Subcutaneous abdominal adipose tissue (tissue), 5 donors: ENCODE results near the gene KRTAP5-6.

Experiments
- H3K27ac ChIP-seq: one replicate; pipeline ENCODE4 v1.7.0; 2013; ENCODE audit warnings: low read depth, mild to moderate bottlenecking, inconsistent platforms, low read length, moderate library complexity
- H3K27me3 ChIP-seq, 5 donors: one replicate each; pipeline ENCODE4 v1.7.0; 2013; ENCODE audit warnings: low read length in 5 of 5, inconsistent platforms in 1 of 5; ENCODE audit not compliant: control insufficient read depth in 5 of 5, insufficient read depth in 4 of 5
- H3K36me3 ChIP-seq, 5 donors: one replicate each; pipeline ENCODE4 v1.7.0; 2013; ENCODE audit warnings: low read length in 5 of 5; ENCODE audit not compliant: control insufficient read depth in 5 of 5, insufficient read depth in 5 of 5
- H3K4me1 ChIP-seq, 5 donors: one replicate each; pipeline ENCODE4 v1.7.0; 2013; ENCODE audit warnings: low read length in 5 of 5, mild to moderate bottlenecking in 3 of 5, moderate library complexity in 1 of 5; ENCODE audit not compliant: control insufficient read depth in 5 of 5, insufficient read depth in 5 of 5
- H3K4me3 ChIP-seq, 5 donors: one replicate each; pipeline ENCODE4 v1.7.0; 2013; ENCODE audit warnings: low read length in 5 of 5, low read depth in 1 of 5
- H3K9ac ChIP-seq, 5 donors: one replicate each; pipeline ENCODE4 v1.7.0; 2013; ENCODE audit warnings: low read length in 5 of 5, mild to moderate bottlenecking in 4 of 5, moderate library complexity in 3 of 5
- H3K9me3 ChIP-seq, 5 donors: one replicate each; pipeline ENCODE4 v1.7.0; 2013; ENCODE audit warnings: low read length in 5 of 5; ENCODE audit not compliant: control insufficient read depth in 5 of 5
- donor health status: healthy.
- donor health status: healthy.
- donor health status: healthy.
- donor health status: healthy.
- donor health status: healthy.

The KRTAP5-6 gene

DNA sequence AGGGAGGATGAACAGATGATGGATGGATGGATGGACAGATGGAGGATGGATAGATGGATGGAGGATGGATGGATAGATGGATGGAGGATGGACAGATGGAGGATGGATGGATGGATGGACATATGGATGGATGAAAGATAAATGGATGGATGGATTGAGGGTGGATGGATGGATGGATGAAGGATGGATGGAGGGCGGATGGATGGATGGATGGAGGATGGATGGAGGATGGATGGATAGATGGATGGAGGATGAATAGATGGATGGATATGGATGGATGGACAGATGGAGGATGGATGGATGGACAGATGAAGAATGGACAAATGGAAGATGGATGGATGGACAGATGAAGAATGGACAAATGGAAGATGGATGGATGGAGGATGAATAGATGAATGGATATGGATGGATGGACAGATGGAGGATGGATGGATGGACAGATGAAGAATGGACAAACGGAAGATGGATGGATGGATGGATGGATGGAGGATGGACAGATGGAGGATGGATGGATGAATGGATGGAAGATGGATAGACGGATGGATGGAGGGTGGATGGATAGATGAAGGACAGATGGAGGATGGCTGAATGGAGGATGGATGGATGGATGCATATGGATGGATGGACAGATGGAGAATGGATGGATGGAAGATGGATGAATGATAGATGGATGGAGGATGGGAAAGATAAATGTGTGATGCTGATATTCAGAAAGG is 46.0 kb downstream of the KRTAP5-6 start:
- peaks cover 2 to 39% (median 28%) of the 10 kb centered on the region in 5 donors for H3K4me1 ChIP-seq
- no peak overlapping the region for H3K4me3 ChIP-seq
- peaks cover 0 to 3% (median 0%) of the 10 kb centered on the region in 5 donors for H3K9me3 ChIP-seq
- no peak overlapping the region for H3K9ac ChIP-seq
- peaks cover 3 to 15% (median 6%) of the 10 kb centered on the region in 5 donors for H3K27me3 ChIP-seq
- H3K27ac ChIP-seq = no peak overlapping the region
- H3K36me3 ChIP-seq = peaks cover 0 to 4% (median 0%) of the 10 kb centered on the region in 5 donors

DNA sequence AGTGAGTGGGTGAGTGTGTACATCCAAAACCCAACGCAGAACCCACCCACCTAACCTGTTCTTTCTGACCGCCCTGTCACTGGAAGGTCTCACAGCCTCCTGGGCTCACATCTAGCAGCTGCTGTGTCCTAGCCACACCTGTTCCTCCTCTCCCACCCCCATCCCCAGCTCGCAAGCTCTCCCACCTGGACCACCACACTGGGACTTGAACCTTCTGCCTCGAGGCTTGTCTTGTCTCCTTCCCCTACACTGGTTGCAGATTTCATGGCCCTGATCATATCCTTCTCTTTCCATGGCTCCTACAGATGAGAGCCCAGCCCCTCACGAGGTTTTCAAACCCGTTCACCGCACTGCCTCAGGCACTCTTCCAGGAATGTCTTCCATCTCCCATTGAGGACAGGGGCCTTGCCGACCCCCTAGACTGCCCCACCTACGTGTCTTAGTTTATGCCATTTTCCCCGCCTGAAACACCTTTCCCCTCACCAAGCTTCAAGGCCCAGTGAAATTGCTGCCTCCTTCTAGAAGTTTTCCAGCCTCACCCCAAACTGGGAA is 46.7 kb downstream of the KRTAP5-6 start:
- H3K4me3 ChIP-seq = no peak overlapping the region
- no peak overlapping the region for H3K27ac ChIP-seq

DNA sequence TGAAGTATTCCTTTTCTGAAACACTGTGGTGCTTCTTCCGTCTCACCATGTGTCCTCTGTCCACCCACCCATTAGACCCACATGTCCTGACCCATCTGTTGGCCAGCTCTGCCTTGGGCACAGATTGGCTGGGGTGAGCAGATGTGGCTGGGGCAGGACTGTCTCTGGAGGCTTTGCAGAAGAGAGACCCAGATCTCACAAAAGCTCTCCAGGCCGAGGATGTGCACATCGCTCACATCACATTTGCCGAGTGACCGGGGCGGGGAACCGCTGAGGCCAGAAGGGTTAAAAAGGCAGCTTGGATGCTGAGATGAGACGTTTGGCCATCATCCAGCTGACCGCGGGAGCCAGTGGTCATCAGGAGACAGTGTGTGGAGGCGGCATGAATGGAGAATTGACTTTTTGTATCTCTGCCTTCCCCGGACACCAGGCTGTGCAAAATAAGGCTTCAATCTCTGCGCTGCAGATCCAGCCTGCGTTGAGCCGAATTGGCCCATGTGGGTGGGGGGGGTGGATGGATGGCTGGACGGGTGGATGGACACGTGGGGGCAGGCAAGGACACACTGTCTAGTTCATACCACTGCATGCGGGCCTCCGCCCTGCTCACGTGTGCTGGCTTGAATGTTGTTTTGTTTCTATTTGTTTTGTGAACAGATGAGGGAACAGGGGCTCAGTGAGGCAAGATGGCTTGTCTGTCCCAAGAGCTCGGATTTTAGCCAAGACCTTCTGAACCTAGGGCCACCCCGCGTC is 47.3 kb downstream of the KRTAP5-6 start:
- Histone ChIP-seq H3K27ac (no peak overlapping the region), H3K4me3 (peak overlapping the region in 1 of 5 donors; percentile 18), H3K27me3 (peaks cover under 1 to 12% (median 5%) of the 10 kb centered on the region in 5 donors), H3K4me1 (peaks cover 2 to 52% (median 38%) of the 10 kb centered on the region in 5 donors), H3K36me3 (peaks cover 0 to 4% (median 0%) of the 10 kb centered on the region in 5 donors), H3K9ac (no peak overlapping the region), H3K9me3 (peaks cover 0 to 3% (median 0%) of the 10 kb centered on the region in 5 donors)

More for the DNA sequence above, 46.7 kb downstream of the KRTAP5-6 start:
- Histone ChIP-seq H3K9me3 (peaks cover 0 to 3% (median 0%) of the 10 kb centered on the region in 5 donors), H3K9ac (no peak overlapping the region), H3K27me3 (peaks cover 0 to 12% (median 9%) of the 10 kb centered on the region in 5 donors), H3K4me1 (peaks cover 2 to 45% (median 35%) of the 10 kb centered on the region in 5 donors), H3K36me3 (peaks cover 0 to 4% (median 0%) of the 10 kb centered on the region in 5 donors)

DNA sequence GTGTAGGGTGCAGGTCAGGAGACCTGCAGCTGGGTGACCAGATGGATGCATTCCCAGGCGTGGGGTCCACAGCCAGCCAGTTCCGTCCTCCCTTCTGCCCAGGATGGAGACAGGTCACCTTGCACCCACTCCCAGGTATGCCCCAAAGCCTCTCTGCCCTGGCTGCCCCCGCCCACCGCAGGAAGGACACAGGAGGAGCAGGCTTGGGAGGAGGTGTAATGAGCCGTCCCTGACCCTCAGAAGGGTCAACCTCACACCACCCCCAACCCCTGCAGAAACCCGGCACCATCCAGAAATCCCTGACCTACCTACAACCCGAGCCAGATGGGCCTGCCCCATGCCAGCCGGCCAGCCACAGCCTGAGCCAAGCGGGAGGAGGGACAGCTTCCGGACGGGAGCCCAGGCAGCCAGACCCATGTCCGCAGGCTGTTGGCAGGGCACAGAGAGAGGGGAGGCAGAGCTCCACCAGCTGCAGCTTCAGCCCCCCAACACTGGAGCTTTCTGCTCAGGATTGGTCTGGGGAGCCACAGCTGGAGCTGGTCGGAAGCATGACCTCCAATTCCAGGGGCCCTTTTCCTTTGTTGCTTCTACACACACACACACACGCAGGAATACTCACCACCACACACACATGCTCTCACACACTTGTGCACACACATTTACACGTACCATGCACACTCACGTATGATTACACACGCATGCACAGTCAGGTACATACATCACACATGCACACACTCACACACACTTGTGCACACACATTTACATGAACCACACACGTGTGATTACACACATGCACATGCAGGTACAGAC is 48.1 kb downstream of the KRTAP5-6 start:
- Histone ChIP-seq H3K36me3 (peaks cover 0 to 4% (median 0%) of the 10 kb centered on the region in 5 donors), H3K4me1 (peaks cover 6 to 59% (median 46%) of the 10 kb centered on the region in 5 donors), H3K27me3 (peaks cover 4 to 13% (median 6%) of the 10 kb centered on the region in 5 donors), H3K9ac (no peak overlapping the region), H3K4me3 (peak overlapping the region in 1 of 5 donors; percentile 18), H3K9me3 (peaks cover 0 to 3% (median 0%) of the 10 kb centered on the region in 5 donors), H3K27ac (no peak overlapping the region)

DNA sequence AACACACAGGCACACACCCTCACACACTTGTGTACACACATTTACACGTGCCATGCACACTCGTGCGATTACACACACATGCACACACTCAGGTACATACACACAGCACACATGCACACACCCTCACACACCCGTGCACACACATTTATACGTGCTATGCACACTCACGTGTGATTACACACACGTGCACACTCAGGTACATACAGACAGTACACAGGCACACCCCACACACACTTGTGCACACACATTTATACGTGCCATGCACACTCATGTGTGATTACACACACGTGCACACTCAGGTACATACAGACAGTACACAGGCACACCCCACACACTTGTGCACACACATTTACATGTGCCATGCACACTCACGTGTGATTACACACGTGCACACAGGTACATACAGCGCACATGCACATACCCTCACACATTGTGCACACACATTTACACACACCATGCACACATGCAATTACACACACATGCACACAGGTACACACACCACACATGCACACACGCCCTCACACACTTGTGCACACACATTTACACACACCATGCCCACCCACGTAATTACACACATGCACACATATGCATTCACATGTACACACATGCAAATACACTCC is 48.8 kb downstream of the KRTAP5-6 start:
- peaks cover 0 to 3% (median 0%) of the 10 kb centered on the region in 5 donors for H3K9me3 ChIP-seq
- H3K27me3 ChIP-seq = peaks cover 4 to 13% (median 6%) of the 10 kb centered on the region in 5 donors
- H3K36me3 ChIP-seq = peaks cover 0 to 4% (median 0%) of the 10 kb centered on the region in 5 donors
- no peak overlapping the region for H3K9ac ChIP-seq
- H3K27ac ChIP-seq = no peak overlapping the region
- peaks cover 6 to 67% (median 53%) of the 10 kb centered on the region in 5 donors for H3K4me1 ChIP-seq
- no peak overlapping the region for H3K4me3 ChIP-seq

DNA sequence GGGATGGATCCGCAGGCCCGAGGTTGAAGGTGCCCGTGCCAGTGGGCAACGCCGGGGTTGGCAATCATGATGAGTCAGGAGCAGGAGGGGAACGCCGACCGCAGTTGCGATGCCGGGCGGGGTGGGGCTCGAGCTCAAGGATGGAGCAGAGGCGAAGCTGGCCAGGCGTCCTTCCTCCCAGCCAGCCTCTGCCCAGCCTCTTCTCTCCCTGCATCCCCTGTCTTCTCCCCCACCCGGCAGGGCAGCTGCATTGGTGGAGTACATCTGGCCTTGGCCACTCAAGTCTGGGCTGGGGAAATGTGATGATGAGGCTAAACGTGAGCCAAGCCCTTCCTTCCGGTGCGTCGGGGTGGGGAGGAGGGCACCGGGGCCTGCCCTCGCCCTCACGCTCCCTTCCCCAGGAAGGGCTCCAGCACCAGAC is 49.5 kb downstream of the KRTAP5-6 start:
- Histone ChIP-seq H3K4me1 (peaks cover 6 to 74% (median 60%) of the 10 kb centered on the region in 5 donors), H3K9me3 (peaks cover 0 to 3% (median 0%) of the 10 kb centered on the region in 5 donors), H3K4me3 (no peak overlapping the region), H3K27me3 (peaks cover 4 to 10% (median 6%) of the 10 kb centered on the region in 5 donors), H3K27ac (no peak overlapping the region), H3K36me3 (peaks cover 0 to 4% (median 0%) of the 10 kb centered on the region in 5 donors), H3K9ac (no peak overlapping the region)

DNA sequence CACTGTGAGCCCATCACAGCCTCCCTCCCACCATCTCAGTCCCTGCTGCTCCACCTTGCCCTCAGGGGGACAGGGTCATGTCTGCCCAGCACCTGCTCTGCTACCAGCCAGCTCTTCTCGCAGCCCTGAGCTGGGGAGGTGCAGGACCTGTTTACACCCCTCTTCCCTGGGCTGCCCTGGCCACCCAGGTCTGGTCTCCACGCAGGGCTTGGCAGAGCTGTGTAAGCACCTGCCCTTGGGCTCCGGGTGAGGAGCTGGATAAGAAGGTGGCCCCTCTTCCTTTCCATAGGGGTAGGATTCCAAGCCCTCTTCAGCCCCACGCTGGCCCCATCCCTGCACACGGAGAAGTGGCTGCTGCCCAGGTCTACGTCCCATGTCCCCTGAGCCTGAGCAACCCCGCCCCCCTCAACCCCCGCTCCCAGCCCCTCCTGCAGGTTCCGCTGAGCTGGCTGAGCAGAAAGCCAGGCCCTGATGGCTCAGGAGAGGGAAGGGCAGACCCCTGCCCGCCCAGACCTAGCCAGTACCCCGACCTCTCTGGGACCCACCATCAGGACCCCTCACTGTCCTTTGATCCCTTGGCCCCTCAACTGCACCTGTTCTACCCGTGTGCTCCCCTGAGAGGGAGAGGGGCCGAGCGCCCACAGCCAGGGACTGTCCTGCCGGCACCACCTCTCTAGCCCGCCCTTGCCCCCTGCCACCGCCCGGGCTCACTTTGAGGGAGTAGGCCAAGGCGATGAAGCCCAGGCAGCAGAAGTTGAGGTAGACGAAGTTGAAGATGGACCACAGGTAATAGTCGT is 50.2 kb downstream of the KRTAP5-6 start:
- peaks cover 0 to 3% (median 0%) of the 10 kb centered on the region in 5 donors for H3K9me3 ChIP-seq
- peaks cover 0 to 7% (median 3%) of the 10 kb centered on the region in 5 donors for H3K36me3 ChIP-seq
- peaks cover 6 to 80% (median 65%) of the 10 kb centered on the region in 5 donors for H3K4me1 ChIP-seq
- no peak overlapping the region for H3K4me3 ChIP-seq
- peaks cover 4 to 10% (median 6%) of the 10 kb centered on the region in 5 donors for H3K27me3 ChIP-seq
- H3K27ac ChIP-seq = no peak overlapping the region
- H3K9ac ChIP-seq = no peak overlapping the region
